OCI-LY1 (cell line): ENCODE results near the gene BATF.

Experiments
- CTCF ChIP-seq: fragments of 200-600 bp; sonication (generic), shearing (Covaris generic); IDR thresholded peaks from 2 replicates; pipeline ENCODE4 v1.5.1; 2017; ENCODE audit warnings: mild to moderate bottlenecking, antibody characterized with exemption, low read length, moderate library complexity, mixed read lengths
- EZH2 ChIP-seq: fragments of 200-600 bp; sonication (generic), shearing (Covaris generic); IDR thresholded peaks from 2 replicates; pipeline ENCODE4 v1.8.0; 2017; ENCODE audit warnings: borderline replicate concordance, mixed run types, mild to moderate bottlenecking, antibody characterized with exemption, low read length, moderate library complexity, mixed read lengths

- no peak for TF ChIP-seq CTCF
- TF ChIP-seq EZH2 = no peak
Measured at GRCh38 chr14:75513911-75514672, 8.2 kb upstream of the BATF start.
